Lower lobe of right lung (tissue), 2 donors: ENCODE data around the gene SMG5. TPM values are rescaled to one million over a fixed set of nuclear protein-coding genes. Genes with fewer than 3 reads are reported as not detected.

Experiments used
- ATAC-seq, 2 donors: fragments of 200-7000 bp; cut with Tn5 transposase; one replicate each; pipeline ENCODE4 v1.9.1; 2020 to 2022; ENCODE audit warnings: mild to moderate bottlenecking in 2 of 2, moderate library complexity in 2 of 2
- DNase-seq: peaks from one replicate; pipeline ENCODE4 v3.0.0-alpha.2; 2020
- H3K27ac ChIP-seq: fragments of 200-600 bp; one replicate; pipeline ENCODE4 v1.8.0; 2022
- H3K27me3 ChIP-seq: fragments of 200-600 bp; one replicate; pipeline ENCODE4 v1.8.0; 2022; ENCODE audit warnings: low read depth
- H3K36me3 ChIP-seq: fragments of 200-600 bp; one replicate; pipeline ENCODE4 v1.8.0; 2022; ENCODE audit warnings: mild to moderate bottlenecking
- H3K4me1 ChIP-seq: fragments of 200-600 bp; one replicate; pipeline ENCODE4 v1.8.0; 2022
- H3K4me3 ChIP-seq: fragments of 200-600 bp; one replicate; pipeline ENCODE4 v1.8.0; 2022; ENCODE audit warnings: mild to moderate bottlenecking
- H3K9me3 ChIP-seq: fragments of 200-600 bp; one replicate; pipeline ENCODE4 v1.8.0; 2022
- intact Hi-C: fragments of 100-400 bp; cut with DNase I; formaldehyde crosslinking; loops from one replicate; pipeline ENCODE4 v1.11.0; 2022
- total RNA-seq: library from RNA; stranded (reverse); fragmentation: NEBNext Ultra II Directional; extraction: Animal tissue kit (Norgen Biotek cat#: 25700); gene quantifications from one replicate; pipeline ENCODE4 v1.2.1, GENCODE V29; 2021
- TF ChIP-seq, protein P1 (sequence below): fragments of 200-600 bp; IDR thresholded peaks from one replicate; pipeline ENCODE4 v1.8.0; 2022; ENCODE audit warnings: antibody characterized with exemption, mild to moderate bottlenecking
- donor health status: DM: no; HTN: yes; CAD: no; lungs with severe emphysema.

The SMG5 gene
- total RNA-seq, 1 donor from 2014 or later, result 68.9 TPM

- no peaks in the 10 kb centered on the region for H3K27me3 ChIP-seq
- H3K4me3 ChIP-seq, result no peak overlapping the region
- H3K9me3 ChIP-seq, result no peaks in the 10 kb centered on the region
- H3K27ac ChIP-seq, result no peak overlapping the region
- ATAC-seq (no peak), DNase-seq (no peak)
- H3K4me1 ChIP-seq, result peaks cover 12% of the 10 kb centered on the region
- TF ChIP-seq, protein P1, sequence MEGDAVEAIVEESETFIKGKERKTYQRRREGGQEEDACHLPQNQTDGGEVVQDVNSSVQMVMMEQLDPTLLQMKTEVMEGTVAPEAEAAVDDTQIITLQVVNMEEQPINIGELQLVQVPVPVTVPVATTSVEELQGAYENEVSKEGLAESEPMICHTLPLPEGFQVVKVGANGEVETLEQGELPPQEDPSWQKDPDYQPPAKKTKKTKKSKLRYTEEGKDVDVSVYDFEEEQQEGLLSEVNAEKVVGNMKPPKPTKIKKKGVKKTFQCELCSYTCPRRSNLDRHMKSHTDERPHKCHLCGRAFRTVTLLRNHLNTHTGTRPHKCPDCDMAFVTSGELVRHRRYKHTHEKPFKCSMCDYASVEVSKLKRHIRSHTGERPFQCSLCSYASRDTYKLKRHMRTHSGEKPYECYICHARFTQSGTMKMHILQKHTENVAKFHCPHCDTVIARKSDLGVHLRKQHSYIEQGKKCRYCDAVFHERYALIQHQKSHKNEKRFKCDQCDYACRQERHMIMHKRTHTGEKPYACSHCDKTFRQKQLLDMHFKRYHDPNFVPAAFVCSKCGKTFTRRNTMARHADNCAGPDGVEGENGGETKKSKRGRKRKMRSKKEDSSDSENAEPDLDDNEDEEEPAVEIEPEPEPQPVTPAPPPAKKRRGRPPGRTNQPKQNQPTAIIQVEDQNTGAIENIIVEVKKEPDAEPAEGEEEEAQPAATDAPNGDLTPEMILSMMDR, result no peak
- intact Hi-C loops, result loop anchor here (5.0 kb wide), 1 partner anchor 81 kb away; no protein-coding TSS in a partner anchor
- H3K36me3 ChIP-seq, result peaks cover 72% of the 10 kb centered on the region
These were observed 54.1 kb downstream of the SMG5 start for GRCh38 chr1:156228501-156228900.

DNA sequence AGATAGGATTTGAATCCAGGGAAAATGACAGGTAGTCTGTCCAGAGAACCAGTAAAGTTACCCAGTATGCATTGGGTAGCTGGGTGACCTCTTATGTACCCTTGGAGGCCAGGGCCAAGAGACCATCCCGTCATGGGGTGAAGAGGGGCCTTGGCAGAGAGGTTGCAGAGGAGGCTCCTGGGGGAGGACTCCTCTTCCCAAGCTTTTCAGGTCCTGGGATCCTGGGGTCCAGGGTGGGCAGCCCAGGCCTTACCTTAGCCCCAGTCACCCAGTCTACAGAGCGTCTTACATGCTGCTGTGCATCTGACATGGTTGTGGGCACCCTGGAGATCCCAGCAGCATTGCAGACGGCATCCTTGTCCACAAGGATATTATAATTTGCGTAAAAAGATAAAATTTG is 55.8 kb downstream of the SMG5 start:
- H3K36me3 ChIP-seq, result peaks cover 75% of the 10 kb centered on the region
- no peaks in the 10 kb centered on the region for H3K27me3 ChIP-seq
- H3K4me1 ChIP-seq, result peaks cover 12% of the 10 kb centered on the region
- TF ChIP-seq, protein P1, result no peak
- no peak overlapping the region for H3K4me3 ChIP-seq
- intact Hi-C loops, result loop anchor here (5.0 kb wide), 1 partner anchor 79 kb away; no protein-coding TSS in a partner anchor
- DNase-seq, result peak; percentile 12
- ATAC-seq, result no peak
- no peak overlapping the region for H3K27ac ChIP-seq
- no peaks in the 10 kb centered on the region for H3K9me3 ChIP-seq

GRCh38 chr1:156226116-156226538 is 56.5 kb downstream of the SMG5 start:
- TF ChIP-seq, protein P1, result no peak
- Histone ChIP-seq H3K4me3 (no peak overlapping the region), H3K9me3 (no peaks in the 10 kb centered on the region), H3K27ac (no peak overlapping the region), H3K4me1 (peaks cover 12% of the 10 kb centered on the region), H3K27me3 (no peaks in the 10 kb centered on the region), H3K36me3 (peaks cover 82% of the 10 kb centered on the region)
- intact Hi-C loops, result loop anchor here (5.0 kb wide), 1 partner anchor 79 kb away; no protein-coding TSS in a partner anchor
- ATAC-seq (no peak), DNase-seq (peak; percentile 8)

GRCh38 chr1:156225677-156226014 is 57.0 kb downstream of the SMG5 start:
- Histone ChIP-seq H3K4me3 (no peak overlapping the region), H3K9me3 (no peaks in the 10 kb centered on the region), H3K36me3 (peaks cover 87% of the 10 kb centered on the region), H3K27ac (no peak overlapping the region), H3K4me1 (peaks cover 12% of the 10 kb centered on the region), H3K27me3 (no peaks in the 10 kb centered on the region)
- ATAC-seq (no peak), DNase-seq (peak; percentile 13)
- TF ChIP-seq, protein P1, result peak; percentile 10
- intact Hi-C loops, result loop anchor here (5.0 kb wide), 1 partner anchor 78 kb away; no protein-coding TSS in a partner anchor

DNA sequence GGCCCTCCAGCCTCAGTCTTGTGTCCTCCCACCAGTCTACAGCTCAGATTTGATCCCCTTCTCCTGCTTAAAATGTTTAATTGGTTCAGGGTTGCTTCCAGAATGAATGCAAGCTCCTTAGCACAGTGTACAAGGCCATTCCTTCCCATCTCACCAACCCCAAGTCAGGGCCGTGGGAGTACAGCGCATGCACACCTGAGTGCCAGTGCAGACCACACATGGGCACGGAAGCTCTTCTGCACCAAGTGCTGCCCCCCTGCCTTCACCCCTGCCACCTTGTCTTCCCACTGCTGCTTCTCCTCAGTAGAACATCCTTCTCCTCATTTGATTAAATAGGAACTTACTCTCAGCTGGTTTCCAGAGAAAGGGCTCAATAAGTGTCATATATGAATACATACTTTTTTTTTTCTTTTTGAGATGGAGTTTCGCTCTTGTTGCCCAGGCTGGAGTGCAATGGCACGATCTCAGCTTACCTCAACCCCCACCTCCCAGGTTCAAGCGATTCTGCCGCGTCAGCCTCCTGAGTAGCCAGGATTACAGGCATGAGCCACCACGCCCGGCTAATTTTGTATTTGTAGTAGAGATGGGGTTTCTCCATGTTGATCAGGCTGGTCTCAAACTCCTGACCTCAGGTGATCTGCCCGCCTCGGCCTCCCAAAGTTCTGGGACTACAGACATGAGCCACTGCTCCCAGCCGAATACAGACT is 60.5 kb downstream of the SMG5 start:
- intact Hi-C loops, result no loop called here
- Histone ChIP-seq H3K27ac (no peak overlapping the region), H3K36me3 (peaks cover 62% of the 10 kb centered on the region), H3K4me3 (no peak overlapping the region), H3K9me3 (no peaks in the 10 kb centered on the region), H3K4me1 (peaks cover 27% of the 10 kb centered on the region), H3K27me3 (no peaks in the 10 kb centered on the region)
- TF ChIP-seq, protein P1, result no peak
- ATAC-seq, result no peak
- no peak for DNase-seq
